GM19452 (cell line): ENCODE measurements around the gene CTCF.

Source experiments
- ATAC-seq: cut with Tn5 transposase; IDR thresholded peaks from one replicate; pipeline ENCODE4 v1.9.1; 2021; ENCODE audit not compliant: unreplicated experiment

CTCF gene

DNA sequence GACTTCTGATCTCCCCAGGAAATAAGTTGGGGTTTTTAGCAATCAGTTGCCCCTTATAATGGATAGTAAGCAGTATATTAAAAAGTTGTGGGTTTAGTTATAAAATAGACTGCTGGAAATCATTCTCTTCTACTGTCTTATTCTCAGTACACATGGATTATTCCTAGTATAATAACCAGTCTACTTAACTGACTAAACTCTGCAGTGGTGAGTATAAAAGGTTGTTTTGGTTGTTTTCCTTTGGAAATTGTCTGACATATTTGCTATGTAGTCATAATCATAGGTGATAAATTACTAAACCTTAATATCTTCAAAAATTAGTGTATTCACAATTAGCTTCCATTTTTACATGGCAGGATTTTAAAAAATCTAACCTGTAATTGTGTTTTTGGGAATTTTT is 31.4 kb downstream of the CTCF start:
- ATAC-seq = no peak

GRCh38 chr16:67594256-67594915 is 32.1 kb downstream of the CTCF start:
- ATAC-seq = no peak

DNA sequence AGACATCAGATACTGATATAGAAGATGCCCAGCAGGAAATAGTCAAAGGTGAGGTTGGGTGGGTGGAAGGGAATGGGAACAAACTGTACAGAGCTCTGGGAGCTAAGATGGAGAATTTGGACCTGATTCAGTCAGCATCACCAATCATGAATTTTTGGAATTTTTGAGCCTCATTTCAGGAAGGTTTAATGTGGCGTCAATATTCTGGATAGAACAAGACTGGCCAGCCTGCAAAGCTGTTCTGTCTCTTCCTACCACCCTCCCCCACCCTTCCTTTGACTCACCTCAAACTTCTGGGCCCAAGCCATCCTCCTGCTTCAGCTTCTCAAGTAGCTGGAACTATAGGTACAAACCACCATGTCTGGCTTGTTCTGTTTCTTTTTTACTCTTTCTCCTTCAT is 32.6 kb downstream of the CTCF start:
- ATAC-seq = no peak

DNA sequence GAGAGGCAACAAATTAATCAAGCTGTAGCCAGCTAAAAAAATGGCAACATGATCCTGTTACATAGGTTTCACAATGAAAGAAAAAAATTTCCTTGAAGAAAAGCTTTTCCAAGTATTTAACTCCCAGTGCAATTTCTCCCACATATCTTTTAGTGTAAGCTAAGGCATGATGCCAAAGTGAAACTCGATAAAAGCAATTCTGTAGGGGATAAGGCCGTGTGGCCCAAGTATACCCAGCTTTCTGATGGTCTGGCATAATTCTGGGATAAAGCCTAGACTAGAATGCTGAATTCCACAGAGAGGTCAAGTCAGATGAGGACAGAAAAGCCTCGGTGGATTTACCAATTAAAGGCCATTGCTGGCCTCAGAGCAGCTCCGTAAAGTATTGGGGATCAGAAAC is 36.2 kb downstream of the CTCF start:
- ATAC-seq = no peak

GRCh38 chr16:67605641-67606040 is 43.3 kb downstream of the CTCF start:
- ATAC-seq = no peak

DNA sequence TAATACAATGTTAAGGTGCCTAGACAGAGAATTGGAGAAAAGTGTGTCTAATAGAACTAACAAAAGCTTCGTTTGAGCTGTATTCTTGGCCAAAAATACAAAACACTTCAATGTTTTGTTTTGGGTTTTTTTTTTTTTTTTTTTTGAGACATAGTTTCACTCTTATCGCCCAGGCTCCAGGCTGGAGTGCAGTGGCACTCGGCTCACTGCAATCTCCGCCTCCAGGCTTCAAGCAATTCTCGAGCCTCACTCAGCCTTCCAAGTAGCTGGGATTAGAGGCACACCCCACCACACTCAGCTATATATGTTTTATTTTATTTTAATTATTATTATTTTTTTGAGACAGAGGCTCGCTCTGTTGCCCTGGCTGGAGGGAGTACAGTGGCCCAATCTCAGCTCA is 44.3 kb downstream of the CTCF start:
- no peak for ATAC-seq

- no peak for ATAC-seq
Observed at GRCh38 chr16:67608364-67608763, 46.0 kb downstream of the CTCF start.

DNA sequence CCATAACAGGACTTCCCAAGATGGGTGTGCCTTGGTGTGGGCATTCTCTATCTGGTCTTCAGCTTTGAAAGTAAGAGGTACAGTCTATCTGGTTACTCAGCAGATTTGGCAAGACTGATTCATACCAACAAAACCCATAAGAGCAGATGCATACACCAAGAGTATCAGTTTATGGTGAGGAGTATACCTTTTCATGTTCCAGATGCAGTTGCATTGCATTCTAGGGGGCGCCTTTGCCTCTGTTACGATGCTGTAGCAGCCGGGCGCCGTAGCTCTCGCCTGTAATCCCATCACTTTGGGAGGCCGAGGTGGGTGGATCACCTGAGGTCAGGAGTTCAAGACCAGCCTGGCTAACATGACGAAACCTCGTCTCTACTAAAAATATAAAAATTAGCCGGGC is 51.5 kb downstream of the CTCF start:
- no peak for ATAC-seq

GRCh38 chr16:67628216-67628615 is 65.9 kb downstream of the CTCF start:
- ATAC-seq = no peak

DNA sequence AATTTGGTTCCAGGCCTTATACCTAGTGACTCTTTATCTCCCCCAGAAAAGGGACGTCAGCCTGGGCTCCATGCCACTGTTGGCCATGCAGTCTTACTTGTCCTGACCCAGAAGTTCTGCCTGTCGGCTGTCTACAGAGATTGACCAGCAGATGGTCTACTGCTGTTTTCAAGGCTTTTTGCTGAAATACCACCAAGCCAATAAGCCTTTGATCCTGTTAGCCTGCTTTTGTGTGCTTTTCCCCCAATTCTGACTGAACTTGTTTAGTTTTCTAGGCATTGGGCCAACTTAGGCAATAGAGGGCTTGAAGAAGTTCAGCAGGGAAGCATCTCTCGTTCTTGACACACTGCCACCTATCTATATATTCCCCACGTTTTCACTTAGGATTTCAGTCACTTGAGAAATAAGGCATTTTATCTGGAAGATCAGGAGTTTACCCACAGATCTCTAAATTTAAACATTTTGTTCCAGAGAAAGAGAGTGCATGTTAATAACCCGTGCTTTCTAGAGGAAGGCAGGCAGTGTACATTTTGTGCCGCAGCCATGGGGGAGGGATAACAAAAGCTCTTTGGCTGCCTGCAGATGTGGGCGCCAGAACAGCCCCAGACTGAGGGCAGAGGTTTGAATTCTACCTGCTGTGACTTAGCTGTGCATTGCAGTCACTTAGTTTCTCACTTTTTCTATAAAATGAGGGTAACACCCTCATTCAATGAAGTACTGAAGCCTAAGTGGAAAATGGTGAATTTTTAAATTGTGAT is 70.3 kb downstream of the CTCF start:
- ATAC-seq = no peak

- ATAC-seq = no peak
Observed at GRCh38 chr16:67636713-67637112, 74.4 kb downstream of the CTCF start.

DNA sequence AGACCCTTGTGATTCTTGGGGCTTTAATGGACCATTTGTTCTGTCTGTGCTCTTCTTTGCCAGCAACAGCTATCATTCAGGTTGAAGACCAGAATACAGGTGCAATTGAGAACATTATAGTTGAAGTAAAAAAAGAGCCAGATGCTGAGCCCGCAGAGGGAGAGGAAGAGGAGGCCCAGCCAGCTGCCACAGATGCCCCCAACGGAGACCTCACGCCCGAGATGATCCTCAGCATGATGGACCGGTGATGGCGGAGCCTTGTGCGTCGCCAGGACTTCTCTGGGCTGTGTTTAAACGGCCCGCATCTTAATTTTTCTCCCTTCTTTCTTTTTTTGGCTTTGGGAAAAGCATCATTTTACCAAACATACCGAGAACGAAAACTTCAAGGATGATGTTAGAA is 75.3 kb downstream of the CTCF start:
- ATAC-seq = no peak

GRCh38 chr16:67641779-67642708 is 79.7 kb downstream of the CTCF start:
- no peak for ATAC-seq

DNA sequence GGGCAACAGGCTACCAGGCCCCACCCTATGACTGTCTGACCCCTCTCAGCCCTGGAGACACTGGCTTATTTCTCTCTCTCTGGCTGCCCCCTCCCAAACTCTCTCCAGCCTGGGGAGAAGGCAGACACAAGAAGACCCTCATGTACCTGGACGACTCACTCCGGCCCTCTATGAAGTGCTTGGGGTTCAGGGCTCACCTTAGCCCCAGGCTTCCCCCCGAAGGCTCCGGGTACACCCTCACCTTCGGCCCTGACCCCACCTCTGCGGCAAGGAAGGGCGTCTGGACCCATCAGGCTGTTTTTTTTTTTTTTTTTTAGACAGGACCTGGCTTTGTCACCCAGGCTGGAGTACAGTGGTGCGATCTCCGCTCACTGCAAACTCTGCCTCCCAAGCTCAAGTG is 81.7 kb downstream of the CTCF start:
- ATAC-seq = no peak

GRCh38 chr16:67645397-67646121 is 83.2 kb downstream of the CTCF start:
- no peak for ATAC-seq

- ATAC-seq = no peak
Observed at GRCh38 chr16:67647111-67647651, 84.9 kb downstream of the CTCF start.

DNA sequence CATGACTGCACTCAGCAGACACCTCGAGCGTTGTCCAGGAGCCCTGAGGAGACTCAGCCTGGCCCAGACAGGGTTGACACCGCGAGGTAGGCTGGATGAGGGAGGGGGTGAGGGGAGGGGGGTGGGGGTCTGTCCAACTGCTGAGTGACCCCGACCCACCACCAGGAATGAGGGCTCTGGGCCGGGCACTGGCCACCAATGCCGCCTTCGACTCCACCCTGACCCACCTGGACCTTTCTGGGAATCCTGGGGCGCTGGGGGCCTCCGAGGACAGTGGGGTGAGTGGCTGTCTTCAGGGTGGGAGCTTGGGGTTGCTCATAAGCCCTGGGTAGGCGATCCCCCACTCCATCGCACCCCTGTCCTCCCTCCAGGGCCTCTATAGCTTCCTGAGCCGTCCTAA is 85.4 kb downstream of the CTCF start:
- ATAC-seq = no peak

DNA sequence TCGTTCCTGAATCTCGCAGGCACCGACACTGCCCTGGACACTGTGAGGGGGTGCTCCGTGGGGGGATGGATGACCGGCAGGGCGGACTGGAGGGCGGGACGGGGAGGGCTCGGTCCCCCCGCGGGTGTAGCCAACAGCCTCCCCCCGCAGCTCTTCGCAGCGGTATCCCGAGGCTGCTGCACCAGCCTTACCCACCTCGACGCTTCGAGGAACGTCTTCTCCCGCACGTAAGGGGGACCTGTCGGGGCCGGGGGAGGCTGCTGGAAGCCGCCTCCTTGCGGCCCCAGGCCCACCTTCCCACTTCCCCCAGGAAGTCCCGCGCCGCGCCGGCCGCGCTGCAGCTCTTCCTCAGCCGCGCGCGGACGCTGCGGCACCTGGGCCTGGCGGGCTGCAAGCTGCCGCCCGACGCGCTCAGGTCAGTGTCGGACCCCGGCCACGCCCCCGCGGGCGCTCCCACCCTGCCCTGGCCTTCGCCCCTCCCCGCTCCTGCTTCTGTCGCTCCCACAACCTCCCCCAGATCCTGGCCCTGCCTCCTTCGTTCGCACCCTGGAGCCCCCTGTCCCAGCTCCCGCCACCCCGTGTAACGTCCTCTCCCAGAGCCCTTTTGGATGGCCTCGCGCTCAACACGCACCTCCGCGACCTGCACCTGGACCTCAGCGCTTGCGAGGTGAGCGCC is 85.9 kb downstream of the CTCF start:
- no peak for ATAC-seq

DNA sequence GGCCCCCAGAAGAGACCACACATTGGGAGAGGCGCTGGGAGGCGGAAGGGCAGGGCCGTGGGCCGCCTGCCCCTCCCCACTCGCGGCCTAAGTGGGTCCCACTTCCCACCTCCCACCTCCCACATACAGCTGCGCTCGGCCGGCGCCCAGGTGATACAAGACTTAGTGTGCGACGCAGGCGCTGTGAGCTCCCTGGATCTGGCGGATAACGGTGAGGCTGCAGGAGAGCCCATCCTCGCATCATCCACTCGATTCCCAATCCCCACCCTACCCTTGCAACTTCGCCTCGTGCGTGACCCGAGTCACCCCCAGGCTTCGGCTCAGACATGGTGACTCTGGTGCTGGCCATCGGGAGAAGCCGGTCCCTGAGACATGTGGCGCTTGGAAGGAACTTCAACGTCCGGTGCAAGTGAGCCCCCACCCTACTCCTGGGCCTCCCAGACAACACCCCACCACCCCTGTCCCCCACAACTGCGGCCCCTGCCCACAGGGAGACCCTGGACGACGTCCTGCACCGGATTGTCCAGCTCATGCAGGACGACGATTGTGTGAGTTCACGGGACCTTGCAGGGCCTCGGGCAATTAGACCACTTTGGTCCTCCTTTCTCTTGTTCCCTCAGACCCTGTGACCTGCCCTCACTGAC is 86.6 kb downstream of the CTCF start:
- no peak for ATAC-seq

DNA sequence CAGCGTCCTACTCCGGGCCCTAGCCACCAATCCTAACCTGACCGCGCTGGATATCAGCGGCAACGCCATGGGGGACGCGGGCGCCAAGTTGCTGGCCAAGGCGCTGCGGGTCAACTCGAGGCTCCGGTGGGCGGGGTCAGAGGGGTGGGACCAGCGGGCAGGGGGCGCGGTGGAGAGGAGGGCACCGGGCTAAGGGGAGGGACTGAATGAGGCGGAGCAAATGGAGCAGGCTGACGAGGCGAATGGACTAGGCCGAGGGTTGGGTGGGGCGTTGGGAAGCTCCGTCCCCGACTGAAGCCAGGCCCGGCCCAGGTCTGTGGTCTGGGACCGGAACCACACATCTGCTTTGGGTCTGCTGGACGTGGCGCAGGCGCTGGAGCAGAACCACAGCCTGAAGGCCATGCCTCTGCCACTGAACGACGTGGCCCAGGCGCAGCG is 87.2 kb downstream of the CTCF start:
- no peak for ATAC-seq
